ENCODE results near the gene KIAA0753.

DNA sequence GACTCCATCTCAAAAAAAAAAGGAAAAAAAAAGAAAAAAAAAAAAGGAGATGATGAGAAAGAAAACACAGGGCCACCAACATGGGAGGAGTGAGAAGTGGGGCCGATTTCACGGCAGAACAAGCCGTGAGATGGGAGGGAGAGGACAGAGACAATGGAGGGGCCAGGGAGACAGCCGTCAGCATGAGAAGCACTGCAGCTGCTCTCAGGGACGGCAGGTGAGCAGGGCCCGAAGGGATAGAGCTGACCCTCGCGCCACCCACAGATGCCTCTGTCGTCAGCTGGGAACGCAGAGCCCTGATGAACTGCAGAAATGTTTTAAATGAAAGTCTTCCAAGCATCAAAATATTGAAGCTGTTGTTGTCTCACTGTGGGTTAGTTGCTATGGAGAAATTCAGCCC lies 104.5 kb downstream of the KIAA0753 start:
- TF ChIP-seq, protein P1, sequence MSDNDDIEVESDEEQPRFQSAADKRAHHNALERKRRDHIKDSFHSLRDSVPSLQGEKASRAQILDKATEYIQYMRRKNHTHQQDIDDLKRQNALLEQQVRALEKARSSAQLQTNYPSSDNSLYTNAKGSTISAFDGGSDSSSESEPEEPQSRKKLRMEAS (IDR thresholded peaks at IDR 0.05) = no peak
- no peak for TF ChIP-seq CEBPB (IDR thresholded peaks at IDR 0.05)
- no peak for TF ChIP-seq EGR1 (IDR thresholded peaks at IDR 0.05)
- TF ChIP-seq, protein P2, sequence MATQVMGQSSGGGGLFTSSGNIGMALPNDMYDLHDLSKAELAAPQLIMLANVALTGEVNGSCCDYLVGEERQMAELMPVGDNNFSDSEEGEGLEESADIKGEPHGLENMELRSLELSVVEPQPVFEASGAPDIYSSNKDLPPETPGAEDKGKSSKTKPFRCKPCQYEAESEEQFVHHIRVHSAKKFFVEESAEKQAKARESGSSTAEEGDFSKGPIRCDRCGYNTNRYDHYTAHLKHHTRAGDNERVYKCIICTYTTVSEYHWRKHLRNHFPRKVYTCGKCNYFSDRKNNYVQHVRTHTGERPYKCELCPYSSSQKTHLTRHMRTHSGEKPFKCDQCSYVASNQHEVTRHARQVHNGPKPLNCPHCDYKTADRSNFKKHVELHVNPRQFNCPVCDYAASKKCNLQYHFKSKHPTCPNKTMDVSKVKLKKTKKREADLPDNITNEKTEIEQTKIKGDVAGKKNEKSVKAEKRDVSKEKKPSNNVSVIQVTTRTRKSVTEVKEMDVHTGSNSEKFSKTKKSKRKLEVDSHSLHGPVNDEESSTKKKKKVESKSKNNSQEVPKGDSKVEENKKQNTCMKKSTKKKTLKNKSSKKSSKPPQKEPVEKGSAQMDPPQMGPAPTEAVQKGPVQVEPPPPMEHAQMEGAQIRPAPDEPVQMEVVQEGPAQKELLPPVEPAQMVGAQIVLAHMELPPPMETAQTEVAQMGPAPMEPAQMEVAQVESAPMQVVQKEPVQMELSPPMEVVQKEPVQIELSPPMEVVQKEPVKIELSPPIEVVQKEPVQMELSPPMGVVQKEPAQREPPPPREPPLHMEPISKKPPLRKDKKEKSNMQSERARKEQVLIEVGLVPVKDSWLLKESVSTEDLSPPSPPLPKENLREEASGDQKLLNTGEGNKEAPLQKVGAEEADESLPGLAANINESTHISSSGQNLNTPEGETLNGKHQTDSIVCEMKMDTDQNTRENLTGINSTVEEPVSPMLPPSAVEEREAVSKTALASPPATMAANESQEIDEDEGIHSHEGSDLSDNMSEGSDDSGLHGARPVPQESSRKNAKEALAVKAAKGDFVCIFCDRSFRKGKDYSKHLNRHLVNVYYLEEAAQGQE (IDR thresholded peaks at IDR 0.05; ENCODE audit: low read depth) = no peak
- no peak for TF ChIP-seq EP300 (IDR thresholded peaks at IDR 0.05; ENCODE audit: borderline replicate concordance)
- no peak for TF ChIP-seq ZBTB7A (IDR thresholded peaks at IDR 0.05; ENCODE audit: low read depth)
- TF ChIP-seq NFIC (IDR thresholded peaks at IDR 0.05) = no peak
